T-helper 2 cell treated with Interferon-gamma antibody and Interleukin-4, amounts not matched to agents 5 μg/mL and 100 μg/mL, for 36 hours (primary cell): ENCODE measurements around the gene PIP4P1.
A peak's percentile ranks its signal among the peaks of the same experiment; 100 is the strongest.

ENCODE experiments used
- DNase-seq: peaks from one replicate; pipeline ENCODE4 v3.0.0; 2021; ENCODE audit warnings: low spot score
- H3K27ac Mint-ChIP-seq: one replicate; pipeline ENCODE4 v1.8.0; 2021; ENCODE audit warnings: mild to moderate bottlenecking, mixed read lengths
- H3K27me3 Mint-ChIP-seq: one replicate; pipeline ENCODE4 v1.8.0; 2021; ENCODE audit warnings: low read depth, mixed read lengths
- H3K36me3 Mint-ChIP-seq: one replicate; pipeline ENCODE4 v1.8.0; 2021; ENCODE audit warnings: low read depth, mixed read lengths
- H3K4me1 Mint-ChIP-seq: one replicate; pipeline ENCODE4 v1.8.0; 2021; ENCODE audit warnings: low read depth, mixed read lengths
- H3K4me3 Mint-ChIP-seq: one replicate; pipeline ENCODE4 v1.8.0; 2022; ENCODE audit warnings: mild to moderate bottlenecking, moderate library complexity, mixed read lengths
- H3K9me3 Mint-ChIP-seq: one replicate; pipeline ENCODE4 v1.8.0; 2021; ENCODE audit warnings: mixed read lengths

Gene PIP4P1

DNA sequence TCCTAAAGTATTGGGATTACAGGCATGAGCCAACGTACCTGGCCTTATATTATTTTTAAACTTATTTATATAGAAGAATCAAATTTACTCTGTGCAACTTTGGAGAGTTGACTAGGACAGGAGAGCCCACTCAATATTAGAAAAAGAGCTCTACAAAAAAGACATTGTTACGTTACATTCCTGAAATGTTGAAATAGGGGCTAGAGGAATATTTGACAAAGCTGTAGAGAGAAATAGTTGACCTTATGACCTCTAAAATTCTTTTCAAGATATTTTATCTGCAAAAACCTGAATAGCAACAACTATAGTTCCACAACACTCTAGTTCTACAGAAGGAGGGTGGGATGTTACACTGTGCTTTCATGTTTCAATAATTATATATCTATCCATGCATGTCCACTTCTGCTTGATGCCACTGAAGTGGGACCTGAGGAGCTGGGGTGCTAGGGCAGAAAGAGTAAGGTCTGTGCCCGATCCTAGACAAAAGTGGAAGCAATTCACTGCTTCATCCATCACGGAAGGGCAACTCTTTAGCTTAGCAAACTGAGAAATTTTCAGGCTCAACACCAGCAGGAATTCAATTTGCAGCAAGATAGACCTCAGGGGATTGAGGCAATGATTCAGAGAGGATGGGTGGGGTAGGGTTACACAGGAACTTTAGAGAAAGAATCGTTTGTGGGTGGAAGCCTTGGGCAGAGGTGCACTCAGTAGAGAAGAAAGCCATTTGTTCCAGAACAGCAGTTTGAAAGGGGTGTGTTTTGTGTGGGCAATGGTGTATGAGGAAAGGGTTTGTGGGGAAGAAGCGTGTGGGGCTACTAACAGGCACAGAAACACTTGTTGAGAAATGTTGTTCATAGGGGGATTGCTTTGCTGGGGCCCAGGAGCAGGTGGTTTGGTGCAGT lies 28.1 kb upstream of the PIP4P1 start:
- H3K9me3 Mint-ChIP-seq, result no peaks in the 10 kb centered on the region
- peaks cover 2% of the 10 kb centered on the region for H3K36me3 Mint-ChIP-seq
- DNase-seq, result no peak
- peaks cover 49% of the 10 kb centered on the region for H3K4me1 Mint-ChIP-seq
- peak overlapping the region; percentile 68 for H3K4me3 Mint-ChIP-seq
- H3K27ac Mint-ChIP-seq, result peak overlapping the region; percentile 91
- no peaks in the 10 kb centered on the region for H3K27me3 Mint-ChIP-seq

DNA sequence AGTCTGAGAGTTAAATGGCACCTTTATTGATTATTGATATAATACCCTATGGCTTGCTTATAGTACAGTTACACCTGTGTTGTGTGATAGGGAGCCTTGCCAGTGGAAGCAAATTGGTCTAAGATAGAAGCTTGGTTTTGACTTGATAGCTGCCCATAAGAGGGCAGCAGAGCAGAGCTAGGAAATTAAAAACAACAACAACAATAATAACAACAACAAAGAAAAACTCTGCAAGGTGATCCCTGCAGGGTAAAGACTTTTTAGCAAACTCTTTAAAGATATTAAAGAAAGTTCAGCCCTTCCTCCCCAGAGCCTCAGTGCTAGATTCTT lies 26.1 kb upstream of the PIP4P1 start:
- peaks cover 4% of the 10 kb centered on the region for H3K27me3 Mint-ChIP-seq
- H3K27ac Mint-ChIP-seq, result peak overlapping the region; percentile 38
- no peaks in the 10 kb centered on the region for H3K9me3 Mint-ChIP-seq
- DNase-seq, result no peak
- peak overlapping the region; percentile 33 for H3K4me3 Mint-ChIP-seq
- peaks cover 2% of the 10 kb centered on the region for H3K36me3 Mint-ChIP-seq
- H3K4me1 Mint-ChIP-seq, result peaks cover 44% of the 10 kb centered on the region

DNA sequence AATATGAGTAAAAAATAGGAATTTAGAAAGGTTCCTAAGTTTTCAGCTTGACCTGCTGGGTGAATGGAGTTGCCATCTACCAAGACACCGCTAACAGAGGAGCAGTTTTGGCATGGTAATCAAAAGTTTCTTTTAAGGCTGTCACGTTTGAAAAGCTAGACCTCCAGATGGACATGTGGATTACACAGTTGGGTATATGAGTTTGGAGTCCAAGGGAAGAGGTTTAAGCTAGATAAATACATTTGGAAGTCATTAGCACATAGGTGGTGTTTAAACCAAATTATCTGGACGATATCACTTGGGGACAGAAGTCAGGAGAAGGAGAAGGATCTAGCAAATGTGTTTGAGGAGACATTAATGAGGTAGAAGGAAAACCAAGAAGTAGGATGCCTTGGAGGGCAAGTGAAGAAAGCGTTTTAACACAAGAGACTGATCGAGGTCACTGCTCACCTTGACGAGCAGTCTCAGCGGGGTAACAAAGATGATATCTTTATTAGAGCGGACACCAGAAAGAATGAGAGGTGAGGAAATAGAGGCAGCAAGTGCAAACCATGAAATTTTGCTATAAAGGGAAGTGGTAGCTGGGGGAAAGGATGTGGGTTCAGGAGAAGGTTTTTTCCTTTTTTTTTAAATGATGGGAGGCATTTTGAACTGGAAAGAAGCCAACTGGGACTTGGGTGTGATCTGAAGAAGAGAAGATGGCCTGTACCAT lies 25.6 kb upstream of the PIP4P1 start:
- H3K36me3 Mint-ChIP-seq, result peaks cover 2% of the 10 kb centered on the region
- H3K27ac Mint-ChIP-seq, result peak overlapping the region; percentile 12
- peaks cover 44% of the 10 kb centered on the region for H3K4me1 Mint-ChIP-seq
- H3K4me3 Mint-ChIP-seq, result peak overlapping the region; percentile 33
- H3K9me3 Mint-ChIP-seq, result no peaks in the 10 kb centered on the region
- DNase-seq, result no peak
- peaks cover 4% of the 10 kb centered on the region for H3K27me3 Mint-ChIP-seq

DNA sequence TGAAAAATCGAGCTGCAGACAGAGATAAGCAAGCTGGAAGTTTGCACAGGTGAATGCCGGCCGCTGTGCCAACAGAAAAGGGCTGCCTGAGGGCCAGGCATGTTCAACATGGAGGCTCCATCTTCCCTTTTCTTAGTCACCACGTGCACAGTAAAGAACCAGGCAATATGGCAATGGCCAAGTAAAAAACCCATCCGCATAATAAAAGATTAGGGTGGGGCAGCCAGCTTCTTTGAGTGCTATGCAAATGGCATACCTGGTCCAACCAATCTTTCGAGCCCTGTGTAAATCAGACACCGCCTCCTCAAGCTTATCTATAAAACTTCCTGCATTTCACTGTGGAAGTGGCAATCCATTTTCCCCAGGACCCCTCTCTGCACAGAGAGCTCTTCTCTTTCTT lies 24.7 kb upstream of the PIP4P1 start:
- H3K36me3 Mint-ChIP-seq, result peaks cover 2% of the 10 kb centered on the region
- H3K4me1 Mint-ChIP-seq, result peaks cover 39% of the 10 kb centered on the region
- no peak for DNase-seq
- H3K27ac Mint-ChIP-seq, result no peak overlapping the region
- peaks cover 4% of the 10 kb centered on the region for H3K27me3 Mint-ChIP-seq
- H3K9me3 Mint-ChIP-seq, result no peaks in the 10 kb centered on the region
- H3K4me3 Mint-ChIP-seq, result no peak overlapping the region

DNA sequence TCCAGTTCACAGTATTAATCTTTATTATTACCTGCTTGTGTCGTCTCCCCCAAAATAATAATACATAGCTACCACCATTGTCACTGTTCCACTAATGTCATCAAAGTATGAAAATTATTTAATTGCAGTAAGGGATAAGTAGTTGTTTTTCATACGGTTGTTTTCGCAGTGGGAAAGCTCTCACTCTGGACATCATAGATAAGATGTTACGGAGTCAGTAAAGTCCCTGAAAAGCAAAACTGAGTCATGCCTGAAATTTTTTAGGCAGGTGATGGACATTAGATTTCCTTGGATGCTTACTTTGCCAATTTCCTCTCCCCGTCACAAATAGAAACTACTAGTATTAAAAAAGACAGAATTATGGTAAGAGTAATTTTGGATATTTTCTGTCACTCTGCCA lies 21.1 kb upstream of the PIP4P1 start:
- Mint-ChIP-seq H3K27me3 (peaks cover 4% of the 10 kb centered on the region), H3K4me1 (peaks cover 21% of the 10 kb centered on the region), H3K36me3 (peaks cover 17% of the 10 kb centered on the region), H3K27ac (no peak overlapping the region), H3K9me3 (no peaks in the 10 kb centered on the region), H3K4me3 (no peak overlapping the region)
- no peak for DNase-seq

DNA sequence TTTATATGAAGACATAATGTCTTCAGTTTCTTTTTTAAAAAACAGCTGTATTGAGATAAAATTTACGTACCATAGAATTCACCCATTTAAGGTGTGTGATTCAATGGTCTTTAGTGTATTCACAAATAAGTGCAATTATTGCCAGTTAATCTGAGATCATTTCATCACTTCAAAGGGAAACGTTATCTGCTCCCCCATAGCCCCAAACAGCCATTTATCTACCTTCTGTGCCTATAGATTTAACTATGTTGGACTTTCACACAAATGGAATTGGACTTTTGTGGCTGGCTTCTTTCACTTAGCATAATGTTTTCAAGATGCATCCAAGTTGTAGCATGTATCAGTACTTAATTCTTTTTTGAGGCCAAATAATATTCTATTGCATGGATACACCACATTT lies 17.7 kb upstream of the PIP4P1 start:
- no peak overlapping the region for H3K27ac Mint-ChIP-seq
- H3K9me3 Mint-ChIP-seq, result no peaks in the 10 kb centered on the region
- H3K4me1 Mint-ChIP-seq, result peaks cover 31% of the 10 kb centered on the region
- H3K4me3 Mint-ChIP-seq, result no peak overlapping the region
- DNase-seq, result no peak
- H3K27me3 Mint-ChIP-seq, result peaks cover 4% of the 10 kb centered on the region
- peaks cover 52% of the 10 kb centered on the region for H3K36me3 Mint-ChIP-seq

DNA sequence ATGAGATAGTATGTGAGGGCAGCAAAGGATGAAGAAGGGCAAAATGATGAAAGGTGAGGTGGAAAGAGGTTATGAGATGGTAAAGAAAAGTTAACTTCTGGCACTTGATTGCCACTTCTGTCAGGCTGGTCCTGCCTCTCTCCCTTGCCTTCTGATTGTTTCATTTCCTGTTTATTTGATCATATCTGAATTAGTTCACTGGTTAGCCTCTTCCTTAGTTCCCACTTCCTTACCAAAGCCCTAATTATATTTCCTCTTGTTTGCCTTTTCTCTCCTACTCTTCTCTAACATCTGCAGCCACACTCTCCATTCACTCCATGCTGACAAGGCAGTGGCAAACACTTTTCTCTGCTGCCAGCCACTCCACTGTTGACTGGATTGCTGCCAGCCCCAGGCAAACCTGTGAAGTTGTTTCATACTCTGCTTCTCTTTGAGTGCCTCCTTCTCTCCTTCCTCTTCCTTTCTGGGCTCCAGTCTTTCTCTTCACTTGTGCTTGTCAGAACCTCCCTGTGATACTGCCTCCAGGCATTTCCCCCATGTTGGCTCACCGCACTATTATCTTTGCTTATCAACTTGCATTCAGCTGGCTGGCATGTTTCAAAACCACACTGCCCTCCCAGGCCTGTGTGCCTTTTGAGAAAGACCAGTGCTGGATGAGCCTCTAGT lies 16.1 kb upstream of the PIP4P1 start:
- peaks cover 39% of the 10 kb centered on the region for H3K4me1 Mint-ChIP-seq
- no peak for DNase-seq
- peaks cover 62% of the 10 kb centered on the region for H3K36me3 Mint-ChIP-seq
- no peaks in the 10 kb centered on the region for H3K9me3 Mint-ChIP-seq
- H3K27me3 Mint-ChIP-seq, result no peaks in the 10 kb centered on the region
- H3K4me3 Mint-ChIP-seq, result peak overlapping the region; percentile 71
- H3K27ac Mint-ChIP-seq, result peak overlapping the region; percentile 86

DNA sequence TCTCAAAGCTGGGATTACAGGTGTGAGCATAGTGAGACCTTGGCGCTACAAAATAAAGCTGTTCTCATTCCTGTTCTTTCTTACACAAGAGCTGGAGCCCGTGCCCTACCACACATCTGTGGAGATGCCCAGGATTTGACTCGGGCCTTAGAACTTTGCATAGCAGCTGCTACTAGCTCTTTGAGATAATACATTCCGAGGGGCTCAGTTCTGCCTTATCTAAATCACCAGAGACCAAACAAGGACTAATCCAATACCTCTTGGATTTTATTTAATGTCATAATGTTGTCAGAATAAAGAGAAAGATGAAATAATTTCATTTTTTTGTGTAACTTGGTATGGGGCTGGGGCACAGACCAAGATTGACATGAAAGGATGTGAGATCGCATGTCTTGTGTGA lies 15.5 kb upstream of the PIP4P1 start:
- DNase-seq, result no peak
- peak overlapping the region; percentile 71 for H3K4me3 Mint-ChIP-seq
- H3K36me3 Mint-ChIP-seq, result peaks cover 68% of the 10 kb centered on the region
- H3K27me3 Mint-ChIP-seq, result no peaks in the 10 kb centered on the region
- no peaks in the 10 kb centered on the region for H3K9me3 Mint-ChIP-seq
- peak overlapping the region; percentile 86 for H3K27ac Mint-ChIP-seq
- H3K4me1 Mint-ChIP-seq, result peaks cover 45% of the 10 kb centered on the region

DNA sequence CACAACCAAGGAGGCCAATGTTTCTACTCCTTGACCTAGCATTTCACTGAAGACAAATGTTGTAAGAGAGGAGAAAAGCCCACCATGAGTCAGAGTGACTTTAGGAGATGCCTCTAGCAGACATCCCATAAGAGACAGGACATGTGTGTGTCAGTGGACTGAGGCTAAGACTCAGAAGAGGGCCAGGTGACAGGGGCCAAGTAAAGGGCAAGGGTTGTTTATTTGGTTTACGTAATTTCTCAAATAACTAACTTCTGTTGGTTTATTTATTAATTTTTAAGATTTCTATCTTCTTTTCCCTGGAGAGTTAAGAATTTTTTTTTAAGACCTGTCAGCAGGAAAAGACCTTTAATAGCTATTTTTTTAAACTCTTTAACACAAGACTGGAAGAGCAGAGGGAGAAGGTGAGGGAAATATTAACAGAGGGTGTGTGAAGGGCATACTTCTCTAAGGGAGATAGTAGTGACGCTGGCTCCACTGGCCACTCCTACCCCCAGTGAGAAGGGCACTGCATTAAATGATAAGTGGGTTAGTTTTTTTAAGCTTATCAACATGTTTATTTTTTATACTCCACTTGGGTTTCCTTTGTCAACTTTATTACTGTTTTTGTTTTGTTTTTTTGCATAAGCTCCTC lies 11.4 kb upstream of the PIP4P1 start:
- peaks cover 50% of the 10 kb centered on the region for H3K4me1 Mint-ChIP-seq
- H3K27me3 Mint-ChIP-seq, result no peaks in the 10 kb centered on the region
- no peaks in the 10 kb centered on the region for H3K9me3 Mint-ChIP-seq
- no peak for DNase-seq
- H3K27ac Mint-ChIP-seq, result no peak overlapping the region
- peak overlapping the region; percentile 79 for H3K4me3 Mint-ChIP-seq
- H3K36me3 Mint-ChIP-seq, result peaks cover 68% of the 10 kb centered on the region

DNA sequence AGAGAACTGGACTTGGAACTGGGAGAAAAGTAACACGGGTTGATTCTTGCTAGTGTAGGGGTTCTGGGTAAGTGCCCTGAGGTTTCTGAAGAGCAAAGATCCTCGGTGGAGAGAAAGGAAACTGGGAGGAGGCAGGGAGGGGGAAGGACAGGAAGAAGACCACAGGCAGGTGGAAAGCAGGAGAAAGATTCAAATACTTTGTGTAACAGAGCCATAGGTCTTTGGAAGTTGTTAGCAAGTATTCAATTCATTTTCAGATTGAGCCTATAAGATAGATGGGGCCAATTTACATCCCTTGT lies 9.3 kb upstream of the PIP4P1 start:
- Mint-ChIP-seq H3K27me3 (peaks cover 5% of the 10 kb centered on the region), H3K4me1 (peaks cover 36% of the 10 kb centered on the region), H3K27ac (peak overlapping the region; percentile 99), H3K9me3 (no peaks in the 10 kb centered on the region), H3K36me3 (peaks cover 47% of the 10 kb centered on the region), H3K4me3 (peak overlapping the region; percentile 100)
- DNase-seq, result no peak

DNA sequence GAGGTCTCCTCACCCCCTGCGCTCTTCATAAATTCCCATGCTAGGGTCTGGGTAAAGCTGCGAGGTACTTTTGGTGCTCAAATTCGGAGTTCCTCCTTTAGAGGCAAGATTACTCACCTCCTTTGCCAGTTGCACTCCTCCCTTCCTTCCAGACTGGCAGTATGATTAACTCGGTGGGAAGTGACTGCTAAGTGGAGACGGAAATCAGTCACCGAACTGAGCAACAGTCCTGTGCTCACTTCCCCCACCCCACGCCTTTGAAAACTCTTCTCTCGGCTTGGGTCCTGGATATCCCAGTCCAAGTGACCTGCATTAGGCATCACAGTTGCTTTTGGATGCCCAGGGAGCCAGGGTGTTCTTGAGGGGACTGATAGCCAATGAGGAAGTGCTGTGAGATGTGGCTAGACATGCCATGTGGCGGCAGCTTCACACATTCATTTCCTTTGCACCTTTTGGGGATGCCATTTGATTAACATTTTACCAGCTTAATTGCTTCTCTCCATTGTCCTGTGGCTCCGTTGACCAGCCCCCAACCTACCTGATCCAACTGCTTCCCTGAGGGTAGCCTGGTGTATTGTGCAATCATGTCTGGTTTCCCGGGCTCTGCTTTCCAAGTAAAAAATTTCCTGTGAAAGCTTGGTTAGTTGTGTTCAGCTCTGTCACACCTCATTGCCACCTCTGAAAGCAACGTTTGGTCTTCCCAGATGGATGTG lies 8.8 kb upstream of the PIP4P1 start:
- peak overlapping the region; percentile 100 for H3K4me3 Mint-ChIP-seq
- peaks cover 33% of the 10 kb centered on the region for H3K4me1 Mint-ChIP-seq

DNA sequence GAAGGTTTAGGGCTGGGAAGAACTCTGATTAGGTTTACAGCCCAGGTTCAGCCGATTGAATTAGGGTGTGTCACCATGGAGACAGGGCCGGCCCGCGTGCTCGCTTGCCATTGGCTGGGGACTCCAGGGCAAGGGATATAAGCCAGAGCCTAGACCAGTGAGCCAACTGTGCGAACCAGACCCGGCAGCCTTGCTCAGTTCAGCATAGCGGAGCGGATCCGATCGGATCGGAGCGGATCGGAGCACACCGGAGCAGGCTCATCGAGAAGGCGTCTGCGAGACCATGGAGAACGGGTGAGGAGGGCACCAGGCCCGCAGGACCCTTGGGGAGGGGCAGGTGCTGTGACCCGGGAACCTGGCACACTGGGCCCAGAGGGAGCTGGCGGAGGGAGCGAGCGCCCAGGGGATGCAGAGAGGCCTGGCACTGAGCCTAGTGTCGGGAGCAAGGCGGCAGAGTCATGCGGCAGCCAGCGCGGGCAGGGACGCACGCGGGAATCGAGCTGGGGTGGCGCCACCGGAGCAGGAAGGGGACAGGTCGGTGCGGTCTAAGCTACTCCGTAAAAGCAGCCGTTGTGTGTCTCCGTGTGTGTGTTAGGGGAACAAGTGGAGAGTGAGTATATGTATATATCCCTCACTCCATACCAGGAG lies 8.1 kb upstream of the PIP4P1 start, which contains the start of gene PNP:
PNP (plus strand) TSS at position 165 of the 648 bp plus-strand sequence; CDS start at position 284, 119 bp downstream.
- peaks cover 5% of the 10 kb centered on the region for H3K27me3 Mint-ChIP-seq
- H3K36me3 Mint-ChIP-seq, result peaks cover 35% of the 10 kb centered on the region
- H3K9me3 Mint-ChIP-seq, result no peaks in the 10 kb centered on the region
- peak within 1 kb of the TSS; percentile 99 for H3K27ac Mint-ChIP-seq
- peak within 1 kb of the TSS; percentile 100 for H3K4me3 Mint-ChIP-seq
- peak; percentile 86 for DNase-seq
- peaks cover 30% of the 10 kb centered on the region for H3K4me1 Mint-ChIP-seq

More for the DNA sequence above, 8.8 kb upstream of the PIP4P1 start:
- peaks cover 42% of the 10 kb centered on the region for H3K36me3 Mint-ChIP-seq
- peak overlapping the region; percentile 99 for H3K27ac Mint-ChIP-seq
- H3K27me3 Mint-ChIP-seq, result peaks cover 5% of the 10 kb centered on the region
- no peaks in the 10 kb centered on the region for H3K9me3 Mint-ChIP-seq
- peak; percentile 62 for DNase-seq

DNA sequence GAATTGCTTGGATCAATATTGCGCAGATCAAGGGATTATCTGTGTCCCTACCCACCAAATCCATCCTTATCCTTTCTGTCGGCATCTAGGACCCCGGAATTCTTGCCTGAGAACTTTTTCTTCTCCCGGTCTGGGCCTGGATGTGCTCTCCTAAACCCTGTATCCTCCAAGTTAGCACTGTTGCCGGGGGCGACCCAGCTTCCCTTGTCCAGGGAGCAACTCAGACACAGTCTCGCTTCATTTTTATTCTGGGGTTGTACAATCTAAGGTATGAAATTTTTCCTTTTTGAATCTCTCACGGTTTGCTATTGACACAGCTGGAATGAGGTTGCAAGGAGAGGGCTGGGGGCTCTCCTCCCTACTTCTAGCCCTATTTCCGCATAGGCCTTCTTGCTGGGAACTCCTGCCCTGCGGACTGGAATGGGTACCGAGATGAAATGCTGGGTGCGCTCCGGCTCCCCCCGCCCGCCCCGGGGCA lies 7.6 kb upstream of the PIP4P1 start:
- Mint-ChIP-seq H3K4me3 (peak overlapping the region; percentile 100), H3K4me1 (peaks cover 24% of the 10 kb centered on the region), H3K27me3 (peaks cover 5% of the 10 kb centered on the region), H3K27ac (peak overlapping the region; percentile 99), H3K9me3 (no peaks in the 10 kb centered on the region), H3K36me3 (peaks cover 29% of the 10 kb centered on the region)
- no peak for DNase-seq
